ENCODE results near the gene DPP4. TPM values are rescaled to one million over a fixed set of nuclear protein-coding genes. Genes with fewer than 3 reads are reported as not detected.
A peak's percentile ranks its signal among the peaks of the same experiment; 100 is the strongest.

Gene DPP4
- total RNA-seq (2014; rRNA removed) (14.8 and 23.3 TPM in 2 replicates), Bru-seq, nascent RNA (percentile 77 among the genes with signal in this experiment), BruChase-seq, experiment 1, labeled RNA remaining after a 6-hour chase (percentile 65 among the genes with signal in this experiment), BruChase-seq, experiment 2, labeled RNA remaining after a 2-hour chase (percentile 81 among the genes with signal in this experiment)
- long read RNA-seq, transcript DPP4-201 (26 exons, 3,904 nt), result major isoform, 212 of 338 reads
- long read RNA-seq, partial matches to known transcripts, result 26 of 338 reads
- long read RNA-seq, other reads (novel, unspliced or antisense), result 100 of 338 reads

DNA sequence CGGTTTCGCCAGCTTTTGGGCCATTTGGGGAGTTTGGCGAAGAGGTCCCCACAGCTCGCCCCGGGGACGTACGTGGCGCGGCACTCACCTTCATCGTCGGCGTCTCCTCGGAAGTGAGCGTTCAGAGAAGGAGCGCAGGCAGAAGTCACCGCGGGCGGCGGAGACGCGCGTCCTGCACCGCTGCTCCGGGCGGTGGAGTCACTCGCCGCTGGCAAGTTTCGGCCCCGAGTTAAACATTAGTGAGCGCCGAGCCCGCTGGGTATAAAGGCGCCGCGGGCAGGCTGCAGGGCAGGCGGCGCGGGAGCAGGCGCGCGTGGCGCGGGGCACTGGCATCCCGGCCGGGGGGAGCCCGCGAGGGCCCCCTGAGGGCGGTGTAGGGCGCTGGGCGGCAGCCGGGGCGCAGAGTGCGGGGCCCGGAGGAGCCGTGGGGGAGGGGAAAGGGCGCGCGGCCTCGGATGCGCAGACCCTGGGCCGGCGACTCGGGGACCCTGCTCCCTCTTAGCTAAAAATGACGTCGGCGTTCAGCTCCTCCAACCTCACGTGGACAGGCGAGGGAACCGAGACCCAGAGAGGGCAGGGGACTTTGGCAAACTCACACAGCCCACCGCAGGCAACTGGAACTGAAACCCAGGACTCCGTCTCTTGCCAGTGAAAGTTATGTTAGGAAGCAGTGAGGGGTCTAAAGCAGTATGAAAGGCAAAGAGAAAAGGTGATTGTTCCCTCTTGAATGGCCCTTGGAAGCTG, at the start of gene DPP4:
Gene DPP4, minus strand, starts transcription at position 328 of the 744 bp plus-strand sequence. Its CDS starts 234 bp downstream, at position 94.
- intact Hi-C loops (cut with micrococcal nuclease), result loop anchor here (1.0 to 5.0 kb wide), 2 partner anchors 17 to 47 kb away; no protein-coding TSS in a partner anchor
- peak within 1 kb of the TSS; percentile 87 for H3K4me2 ChIP-seq (ENCODE audit: low read length)
- POLR2A ChIA-PET (ENCODE audit: unreplicated experiment), result no interaction called here
- H3K9ac ChIP-seq (ENCODE audit: low read length), result peak within 1 kb of the TSS; percentile 75
- no peaks in the 10 kb centered on the region for H3F3A ChIP-seq (ENCODE audit: low read length, unreplicated experiment)
- H2AFZ ChIP-seq (ENCODE audit: low read length), result peak within 1 kb of the TSS; percentile 94
- DNase-seq, result peak; percentile 62
- no peaks in the 10 kb centered on the region for H3K9me2 ChIP-seq (replicated peaks; ENCODE audit: low read length)
- H4K20me1 ChIP-seq (ENCODE audit: low read length), result no peaks in the 10 kb centered on the region
- no TSS peak for BruUV-seq (replicated peaks)
- 0 out of 2 replicates have a peak, but pooled peaks have one; percentile 37 for TF ChIP-seq EZH2phosphoT487 (IDR thresholded peaks at IDR 0.05; ENCODE audit: borderline replicate concordance, low read length)
- TF ChIP-seq EZH2 (IDR thresholded peaks at IDR 0.05; ENCODE audit: low read length, unreplicated experiment), result no peak
- peak within 1 kb of the TSS; percentile 90 for H3K4me3 ChIP-seq (ENCODE audit: low read length)
- peaks cover 3% of the 10 kb centered on the region; the same call in 1 of the 2 replicates for H3K9me3 ChIP-seq (ENCODE audit: low read length)
- peaks cover 42% of the 10 kb centered on the region for H3K4me1 ChIP-seq (ENCODE audit: insufficient read depth, low read length)
- ATAC-seq, result peak; percentile 59
- 0 out of 2 replicates have a peak, but pooled peaks cover 3% of the 10 kb centered on the region for H3K79me2 ChIP-seq (ENCODE audit: low read length)
- CTCF ChIA-PET, result no interaction called here
- H3K36me3 ChIP-seq (ENCODE audit: low read depth, low read length), result no peaks in the 10 kb centered on the region
- H3K27ac ChIP-seq (ENCODE audit: low read length), result peak within 1 kb of the TSS; percentile 25
- no peaks in the 10 kb centered on the region for H3K27me3 ChIP-seq (ENCODE audit: low read length)

DNA sequence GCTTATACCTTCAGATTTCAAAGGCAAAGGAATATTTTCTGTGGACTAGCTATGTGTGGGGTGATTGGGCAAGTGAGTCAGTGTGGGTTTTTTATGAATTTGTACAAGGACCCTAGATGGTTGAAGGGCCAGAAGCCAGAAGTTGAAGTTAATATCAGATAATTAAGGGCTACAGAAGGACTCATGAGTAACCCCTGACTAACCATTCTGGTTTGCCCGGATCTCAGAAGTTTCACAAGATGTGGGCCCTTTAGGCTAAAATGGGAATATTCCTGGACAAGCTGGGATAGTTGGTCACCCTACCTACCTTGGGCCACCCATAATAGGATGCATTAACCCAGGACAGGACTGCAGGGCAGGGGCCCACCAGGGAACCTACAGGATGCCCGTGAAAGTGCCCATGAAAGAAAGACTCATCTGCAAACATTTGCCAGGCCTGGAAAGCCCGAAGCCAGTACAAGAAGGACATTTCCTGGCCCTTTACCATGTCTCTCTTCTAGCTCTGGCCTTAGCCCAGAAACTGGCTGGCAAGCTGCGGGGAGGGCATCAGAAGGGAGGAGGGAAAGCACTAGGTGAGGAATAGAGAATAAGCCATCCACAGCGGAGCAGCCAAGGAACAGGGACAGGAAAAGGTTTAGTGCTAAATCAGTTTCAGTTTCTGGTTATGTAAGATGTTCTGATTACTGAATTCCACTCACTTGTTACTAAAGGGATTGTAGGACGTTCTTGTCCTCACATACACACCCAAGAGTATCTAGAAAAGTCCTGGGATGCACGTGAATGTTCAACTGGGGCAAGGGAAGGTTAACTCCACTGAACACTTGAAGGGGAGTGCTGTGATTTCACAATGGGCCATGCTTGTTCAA, 44.4 kb upstream of the DPP4 start:
- peak overlapping the region; percentile 39; the same call in 1 of the 2 replicates for H3K4me3 ChIP-seq (ENCODE audit: low read length)
- intact Hi-C loops (cut with micrococcal nuclease), result loop anchor here (1.0 kb wide), 1 partner anchor 11 kb away; no protein-coding TSS in a partner anchor
- H3K27me3 ChIP-seq (ENCODE audit: low read length), result no peaks in the 10 kb centered on the region
- DNase-seq (peak; percentile 98), ATAC-seq (peak; percentile 88)
- no peaks in the 10 kb centered on the region for H3K79me2 ChIP-seq (ENCODE audit: low read length)
- H3K9ac ChIP-seq (ENCODE audit: low read length), result peak overlapping the region; percentile 75
- H2AFZ ChIP-seq (ENCODE audit: low read length), result peak overlapping the region; percentile 48
- no peaks in the 10 kb centered on the region for H3K9me2 ChIP-seq (replicated peaks; ENCODE audit: low read length)
- ChIA-PET POLR2A (ENCODE audit: unreplicated experiment) (interaction anchor here (0.6 to 0.7 kb wide), 2 partner anchors 25 to 175 kb away, joined by 3 read pairs; no protein-coding TSS in a partner anchor), CTCF (interaction anchor here (1.0 kb wide), 1 partner anchor 27 kb away, joined by 3 read pairs; no protein-coding TSS in a partner anchor)
- no peaks in the 10 kb centered on the region for H3K36me3 ChIP-seq (ENCODE audit: low read depth, low read length)
- no peaks in the 10 kb centered on the region for H4K20me1 ChIP-seq (ENCODE audit: low read length)
- peak overlapping the region; percentile 99 for H3K27ac ChIP-seq (ENCODE audit: low read length)
- peak overlapping the region; percentile 72 for H3K4me2 ChIP-seq (ENCODE audit: low read length)
- H3K9me3 ChIP-seq (ENCODE audit: low read length), result 0 out of 2 replicates have a peak, but pooled peaks cover 9% of the 10 kb centered on the region
- no peaks in the 10 kb centered on the region for H3F3A ChIP-seq (ENCODE audit: low read length, unreplicated experiment)
- TF ChIP-seq EZH2phosphoT487 (IDR thresholded peaks at IDR 0.05; ENCODE audit: borderline replicate concordance, low read length), result no peak
- no peak for TF ChIP-seq EZH2 (IDR thresholded peaks at IDR 0.05; ENCODE audit: low read length, unreplicated experiment)
- TF ChIP-seq CTCF (conservative IDR thresholded peaks at IDR 0.05; ENCODE audit: low read depth, low read length), result no peak
- BruUV-seq (replicated peaks), result no TSS peak
- H3K4me1 ChIP-seq (ENCODE audit: insufficient read depth, low read length), result peaks cover 50% of the 10 kb centered on the region

All from PC-3 (cell line).